ENCODE data around the gene ADAMTS12. TPM values are rescaled to one million over a fixed set of nuclear protein-coding genes. Genes with fewer than 3 reads are reported as not detected.

Gene ADAMTS12
- polyA plus RNA-seq (2011; rRNA removed) (46.8 and 47.6 TPM in 2 replicates), polyA minus RNA-seq (2011; rRNA and poly(A)+ RNA removed) (111 and 145 TPM in 2 replicates)

- H3K9me3 ChIP-seq (ENCODE audit: control insufficient read depth, insufficient read depth, low read length), result no peaks in the 10 kb centered on the region
- POLR2A ChIA-PET, result interaction anchor here (0.9 to 2.2 kb wide), 7 partner anchors 9 to 116 kb away, joined by 3 to 10 read pairs (median 4); partner anchors contain the start of gene AMACR
- peak within 1 kb of the TSS; percentile 79 for H3K4me3 ChIP-seq (ENCODE audit: low read depth, low read length)
- DNase-seq (ENCODE audit: low read depth, low spot score), result peak; percentile 48
- no peaks in the 10 kb centered on the region for H3K27me3 ChIP-seq (ENCODE audit: control insufficient read depth, insufficient read depth, low read length)
- TF ChIP-seq CTCF (IDR thresholded peaks at IDR 0.05; ENCODE audit: low read depth, low read length), result no peak
- CTCF ChIA-PET, result interaction anchor here (0.6 to 5.1 kb wide), 5 partner anchors 43 to 258 kb away, joined by 3 to 26 read pairs (median 3); no protein-coding TSS in a partner anchor
- peak within 1 kb of the TSS; percentile 89 for H3K27ac ChIP-seq (ENCODE audit: low read depth, low read length)
Observed at GRCh38 chr5:33891788-33892619, at the start of gene ADAMTS12. Gene ADAMTS12 (minus strand): TSS chr5:33891990. CDS start chr5:33891856, 134 bp downstream.

- ChIA-PET POLR2A (no interaction called here), CTCF (no interaction called here)
- Histone ChIP-seq H3K9me3 (ENCODE audit: control insufficient read depth, insufficient read depth, low read length) (peaks cover 15% of the 10 kb centered on the region; the same call in 1 of the 2 replicates), H3K4me3 (ENCODE audit: low read depth, low read length) (no peak overlapping the region), H3K27ac (ENCODE audit: low read depth, low read length) (no peak overlapping the region), H3K27me3 (ENCODE audit: control insufficient read depth, insufficient read depth, low read length) (peaks cover 63% of the 10 kb centered on the region)
- no peak for TF ChIP-seq CTCF (IDR thresholded peaks at IDR 0.05; ENCODE audit: low read depth, low read length)
- DNase-seq (ENCODE audit: low read depth, low spot score), result no peak
Observed at GRCh38 chr5:33941090-33941489, 49.3 kb upstream of the ADAMTS12 start.

- CTCF ChIA-PET, result interaction anchor here (0.6 to 2.2 kb wide), 4 partner anchors 30 to 512 kb away, joined by 3 to 5 read pairs (median 4); no protein-coding TSS in a partner anchor
- no peak for TF ChIP-seq CTCF (IDR thresholded peaks at IDR 0.05; ENCODE audit: low read depth, low read length)
- Histone ChIP-seq H3K9me3 (ENCODE audit: control insufficient read depth, insufficient read depth, low read length) (peaks cover 15% of the 10 kb centered on the region; the same call in 1 of the 2 replicates), H3K4me3 (ENCODE audit: low read depth, low read length) (no peak overlapping the region), H3K27ac (ENCODE audit: low read depth, low read length) (no peak overlapping the region), H3K27me3 (ENCODE audit: control insufficient read depth, insufficient read depth, low read length) (peaks cover 62% of the 10 kb centered on the region)
- DNase-seq (ENCODE audit: low read depth, low spot score), result no peak
- POLR2A ChIA-PET, result no interaction called here
Observed at GRCh38 chr5:33939556-33940262, 47.9 kb upstream of the ADAMTS12 start.

- no peak for DNase-seq (ENCODE audit: low read depth, low spot score)
- TF ChIP-seq CTCF (IDR thresholded peaks at IDR 0.05; ENCODE audit: low read depth, low read length), result no peak
- H3K27me3 ChIP-seq (ENCODE audit: control insufficient read depth, insufficient read depth, low read length), result peaks cover 62% of the 10 kb centered on the region
- POLR2A ChIA-PET, result no interaction called here
- H3K9me3 ChIP-seq (ENCODE audit: control insufficient read depth, insufficient read depth, low read length), result peaks cover 15% of the 10 kb centered on the region; the same call in 1 of the 2 replicates
- CTCF ChIA-PET, result interaction anchor here (2.2 kb wide), 1 partner anchor 31 kb away, joined by 5 read pairs; no protein-coding TSS in a partner anchor
- no peak overlapping the region for H3K4me3 ChIP-seq (ENCODE audit: low read depth, low read length)
- no peak overlapping the region for H3K27ac ChIP-seq (ENCODE audit: low read depth, low read length)
Observed at GRCh38 chr5:33938881-33939280, 47.1 kb upstream of the ADAMTS12 start.
